RWPE1 (cell line): ENCODE measurements around the gene ADD2.

ENCODE experiments used
- CTCF ChIA-PET: fragments of 350-600 bp; sonication (Branson Sonifier 250); formaldehyde crosslinking; extraction: SDS; loops from one replicate; lab custom pipeline; 2021; lab: Yijun Ruan, JAX
- POLR2A ChIA-PET: fragments of 400-600 bp; formaldehyde crosslinking; extraction: SDS; loops from one replicate; lab custom pipeline; 2020; ENCODE audit warnings: antibody characterized with exemption; ENCODE audit not compliant: low non-redundant PET; lab: Yijun Ruan, JAX
- DNase-seq: peaks from one replicate; pipeline ENCODE4 v3.0.0; 2012; ENCODE audit warnings: low spot score
- H3K27ac ChIP-seq: fragments of 450-650 bp; 2 replicates; pipeline ENCODE4 v1.5.1; 2017
- CTCF ChIP-seq: fragments of 450-650 bp; conservative IDR thresholded peaks from 2 replicates; pipeline ENCODE4 v1.5.1; 2017; ENCODE audit warnings: low read depth, mild to moderate bottlenecking

ADD2 gene

GRCh38 chr2:70685771-70686171 lies 82.2 kb downstream of the ADD2 start:
- no peak for DNase-seq
- TF ChIP-seq CTCF: no peak
- ChIA-PET CTCF (interaction anchor here (0.6 to 1.7 kb wide), 4 partner anchors 30 to 382 kb away, joined by 3 to 7 read pairs (median 4); no protein-coding TSS in a partner anchor), POLR2A (no interaction called here)
- no peak overlapping the region for H3K27ac ChIP-seq

- DNase-seq: no peak
- H3K27ac ChIP-seq: no peak overlapping the region
- TF ChIP-seq CTCF: no peak
- ChIA-PET CTCF (no interaction called here), POLR2A (no interaction called here)
These were observed 83.0 kb downstream of the ADD2 start for GRCh38 chr2:70684846-70685622.

DNA sequence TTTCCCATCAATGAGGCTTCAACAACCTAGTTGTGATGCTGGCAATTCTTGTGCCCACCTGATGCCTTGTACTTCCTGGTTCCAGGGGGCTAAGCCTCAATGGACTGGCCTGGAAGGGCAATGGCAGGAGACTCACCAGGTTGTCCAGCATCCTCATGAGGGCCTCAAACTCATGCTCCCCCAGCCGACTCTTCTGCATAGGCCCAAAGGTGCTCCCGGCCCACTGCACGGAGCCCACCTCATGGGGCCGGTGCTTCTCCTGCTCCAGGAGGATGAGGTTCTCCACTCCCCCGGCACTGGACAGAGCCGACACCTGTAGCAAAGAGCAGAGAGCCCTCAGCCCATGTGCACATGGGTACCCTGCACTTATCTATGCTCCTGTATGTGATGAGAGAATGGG lies 84.5 kb downstream of the ADD2 start:
- no peak overlapping the region for H3K27ac ChIP-seq
- no peak for TF ChIP-seq CTCF
- no peak for DNase-seq
- POLR2A ChIA-PET: no interaction called here
- CTCF ChIA-PET: no interaction called here

GRCh38 chr2:70680735-70681134 lies 87.3 kb downstream of the ADD2 start:
- ChIA-PET POLR2A (no interaction called here), CTCF (interaction anchor here (0.6 to 0.7 kb wide), 2 partner anchors 129 to 1221 kb away, joined by 3 read pairs; no protein-coding TSS in a partner anchor)
- no peak for TF ChIP-seq CTCF
- no peak overlapping the region for H3K27ac ChIP-seq
- no peak for DNase-seq

- no peak overlapping the region for H3K27ac ChIP-seq
- CTCF ChIA-PET: interaction anchor here (0.5 to 0.7 kb wide), 4 partner anchors 24 to 377 kb away, joined by 3 to 9 read pairs (median 3); no protein-coding TSS in a partner anchor
- no peak for DNase-seq
- POLR2A ChIA-PET: no interaction called here
- no peak for TF ChIP-seq CTCF
These were observed 88.7 kb downstream of the ADD2 start for GRCh38 chr2:70679259-70679658.

GRCh38 chr2:70678576-70679143 lies 89.3 kb downstream of the ADD2 start:
- DNase-seq: no peak
- TF ChIP-seq CTCF: no peak
- H3K27ac ChIP-seq: no peak overlapping the region
- ChIA-PET POLR2A (no interaction called here), CTCF (interaction anchor here (0.6 to 0.7 kb wide), 2 partner anchors 18 to 23 kb away, joined by 3 read pairs; no protein-coding TSS in a partner anchor)
